ENCODE measurements around the gene CDC45. TPM values are rescaled to one million over a fixed set of nuclear protein-coding genes. Genes with fewer than 3 reads are reported as not detected.

CDC45 gene
- total and polyA plus RNA-seq, 7 experiments from 2014 or later: 0.35 to 57.7 (median 0.85) TPM

DNA sequence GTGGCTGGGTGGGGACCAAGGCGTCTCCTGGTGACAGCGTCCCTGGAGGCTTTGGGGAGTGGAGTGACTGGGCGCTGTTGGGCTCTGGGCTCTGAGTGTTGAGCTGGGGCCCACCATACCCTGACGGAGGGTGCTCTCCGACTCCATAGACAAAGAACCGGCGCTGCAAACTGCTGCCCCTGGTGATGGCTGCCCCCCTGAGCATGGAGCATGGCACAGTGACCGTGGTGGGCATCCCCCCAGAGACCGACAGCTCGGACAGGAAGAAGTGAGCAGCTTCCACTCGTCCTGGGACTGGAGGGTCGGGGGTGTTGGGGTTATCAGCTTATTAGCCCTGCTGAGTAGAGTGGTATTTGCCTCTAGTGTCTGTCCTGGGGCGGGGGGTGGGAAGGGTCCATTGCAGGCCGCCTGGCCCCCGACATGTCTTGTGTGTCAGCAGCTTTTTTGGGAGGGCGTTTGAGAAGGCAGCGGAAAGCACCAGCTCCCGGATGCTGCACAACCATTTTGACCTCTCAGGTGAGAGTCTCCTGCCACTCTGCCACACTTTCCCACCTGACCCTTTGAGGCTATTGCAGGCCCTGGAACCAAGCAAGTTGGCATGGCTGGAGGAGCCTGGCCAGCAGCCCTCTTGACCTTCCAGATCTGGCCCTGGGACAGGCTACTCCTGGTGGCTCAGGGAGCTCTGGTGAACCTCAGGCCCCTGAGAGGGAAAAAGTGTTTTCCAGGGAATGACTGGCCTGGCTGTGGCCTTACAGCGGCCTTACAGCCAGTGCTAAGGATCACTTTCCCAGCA is 36.9 kb downstream of the CDC45 start:
- Mint-ChIP-seq H3K9me3 (peaks cover 0 to 10% (median 5%) of the 10 kb centered on the region in 11 donors), H3K4me3 (no peak overlapping the region), H3K36me3 (peaks cover 0 to 26% (median 6%) of the 10 kb centered on the region in 5 donors), H3K27me3 (no peaks in the 10 kb centered on the region), H3K27ac (no peak overlapping the region), H3K4me1 (peaks cover 4 to 13% (median 6%) of the 10 kb centered on the region in 7 donors)
- no peaks in the 10 kb centered on the region for H3K4me1 ChIP-seq (ENCODE audit: control insufficient read depth in 2 of 2, insufficient read depth in 2 of 2, low read length in 2 of 2)
- DNase-seq: no peak
- H3K9me3 ChIP-seq (ENCODE audit: control insufficient read depth in 2 of 3, low read length in 3 of 3): no peaks in the 10 kb centered on the region
- H3K27me3 ChIP-seq (ENCODE audit: control insufficient read depth in 2 of 2, insufficient read depth in 2 of 2, low read length in 2 of 2): no peaks in the 10 kb centered on the region
- ChIA-PET POLR2A (no interaction called here), CTCF (no interaction called here)
- no peak for ATAC-seq
- intact Hi-C loops (cut with micrococcal nuclease): no loop called here
- no peak overlapping the region for H3K27ac ChIP-seq (ENCODE audit: low read depth, low read length)
- H3K4me3 ChIP-seq (ENCODE audit: low read length): no peak overlapping the region
- no peaks in the 10 kb centered on the region for H3K36me3 ChIP-seq (ENCODE audit: control insufficient read depth in 2 of 3, insufficient read depth in 3 of 3, low read length in 3 of 3)

GRCh38 chr22:19517171-19517500 is 37.4 kb downstream of the CDC45 start:
- H3K9me3 ChIP-seq (ENCODE audit: control insufficient read depth in 2 of 3, low read length in 3 of 3): no peaks in the 10 kb centered on the region
- H3K36me3 ChIP-seq (ENCODE audit: control insufficient read depth in 2 of 3, insufficient read depth in 3 of 3, low read length in 3 of 3): no peaks in the 10 kb centered on the region
- Mint-ChIP-seq H3K36me3 (peaks cover 0 to 25% (median 6%) of the 10 kb centered on the region in 5 donors), H3K27me3 (no peaks in the 10 kb centered on the region), H3K9me3 (peaks cover 0 to 10% (median 5%) of the 10 kb centered on the region in 11 donors), H3K4me1 (peaks cover 4 to 13% (median 6%) of the 10 kb centered on the region in 7 donors), H3K27ac (no peak overlapping the region), H3K4me3 (no peak overlapping the region)
- ATAC-seq (no peak), DNase-seq (no peak)
- H3K27ac ChIP-seq (ENCODE audit: low read depth, low read length): no peak overlapping the region
- CTCF ChIA-PET: no interaction called here
- H3K27me3 ChIP-seq (ENCODE audit: control insufficient read depth in 2 of 2, insufficient read depth in 2 of 2, low read length in 2 of 2): no peaks in the 10 kb centered on the region
- H3K4me1 ChIP-seq (ENCODE audit: control insufficient read depth in 2 of 2, insufficient read depth in 2 of 2, low read length in 2 of 2): no peaks in the 10 kb centered on the region
- no peak overlapping the region for H3K4me3 ChIP-seq (ENCODE audit: low read length)
- intact Hi-C loops (cut with micrococcal nuclease): no loop called here
- POLR2A ChIA-PET: no interaction called here

GRCh38 chr22:19517919-19518611 is 38.3 kb downstream of the CDC45 start:
- no peak for DNase-seq
- intact Hi-C loops (cut with micrococcal nuclease): no loop called here
- H3K4me1 Mint-ChIP-seq: peaks cover 4 to 17% (median 10%) of the 10 kb centered on the region in 7 donors

GRCh38 chr22:19518635-19519034 is 38.9 kb downstream of the CDC45 start:
- H3K4me3 Mint-ChIP-seq: peak overlapping the region in 1 of 10 donors; percentile 38
- H3K27ac ChIP-seq (ENCODE audit: low read depth, low read length): no peak overlapping the region
- no peaks in the 10 kb centered on the region for H3K4me1 ChIP-seq (ENCODE audit: control insufficient read depth in 2 of 2, insufficient read depth in 2 of 2, low read length in 2 of 2)
- H3K36me3 Mint-ChIP-seq: peaks cover 0 to 19% (median 5%) of the 10 kb centered on the region in 5 donors
- peaks cover 4 to 19% (median 12%) of the 10 kb centered on the region in 7 donors for H3K4me1 Mint-ChIP-seq
- H3K9me3 ChIP-seq (ENCODE audit: control insufficient read depth in 2 of 3, low read length in 3 of 3): no peaks in the 10 kb centered on the region
- no peak for ATAC-seq
- intact Hi-C loops (cut with micrococcal nuclease): no loop called here
- DNase-seq: no peak
- H3K36me3 ChIP-seq (ENCODE audit: control insufficient read depth in 2 of 3, insufficient read depth in 3 of 3, low read length in 3 of 3): no peaks in the 10 kb centered on the region
- H3K9me3 Mint-ChIP-seq: peaks cover 0 to 5% (median 4%) of the 10 kb centered on the region in 11 donors
- POLR2A ChIA-PET: no interaction called here
- no peak overlapping the region for H3K4me3 ChIP-seq (ENCODE audit: low read length)
- no peak overlapping the region for H3K27ac Mint-ChIP-seq
- H3K27me3 Mint-ChIP-seq: peaks cover 0 to 9% (median 0%) of the 10 kb centered on the region in 5 donors
- CTCF ChIA-PET: no interaction called here
- H3K27me3 ChIP-seq (ENCODE audit: control insufficient read depth in 2 of 2, insufficient read depth in 2 of 2, low read length in 2 of 2): no peaks in the 10 kb centered on the region

More at GRCh38 chr22:19517919-19518611, 38.3 kb downstream of the CDC45 start:
- Mint-ChIP-seq H3K9me3 (peaks cover 0 to 10% (median 5%) of the 10 kb centered on the region in 11 donors), H3K27ac (no peak overlapping the region), H3K27me3 (peaks cover 0 to 5% (median 0%) of the 10 kb centered on the region in 5 donors), H3K36me3 (peaks cover 0 to 23% (median 6%) of the 10 kb centered on the region in 5 donors), H3K4me3 (no peak overlapping the region)
- CTCF ChIA-PET: no interaction called here
- Histone ChIP-seq H3K36me3 (ENCODE audit: control insufficient read depth in 2 of 3, insufficient read depth in 3 of 3, low read length in 3 of 3) (no peaks in the 10 kb centered on the region), H3K27me3 (ENCODE audit: control insufficient read depth in 2 of 2, insufficient read depth in 2 of 2, low read length in 2 of 2) (no peaks in the 10 kb centered on the region), H3K27ac (ENCODE audit: low read depth, low read length) (no peak overlapping the region), H3K4me1 (ENCODE audit: control insufficient read depth in 2 of 2, insufficient read depth in 2 of 2, low read length in 2 of 2) (no peaks in the 10 kb centered on the region), H3K4me3 (ENCODE audit: low read length) (no peak overlapping the region), H3K9me3 (ENCODE audit: control insufficient read depth in 2 of 3, low read length in 3 of 3) (no peaks in the 10 kb centered on the region)
- POLR2A ChIA-PET: interaction anchor here (0.6 kb wide), 1 partner anchor 22 kb away, joined by 5 read pairs; no protein-coding TSS in a partner anchor
- no peak for ATAC-seq

DNA sequence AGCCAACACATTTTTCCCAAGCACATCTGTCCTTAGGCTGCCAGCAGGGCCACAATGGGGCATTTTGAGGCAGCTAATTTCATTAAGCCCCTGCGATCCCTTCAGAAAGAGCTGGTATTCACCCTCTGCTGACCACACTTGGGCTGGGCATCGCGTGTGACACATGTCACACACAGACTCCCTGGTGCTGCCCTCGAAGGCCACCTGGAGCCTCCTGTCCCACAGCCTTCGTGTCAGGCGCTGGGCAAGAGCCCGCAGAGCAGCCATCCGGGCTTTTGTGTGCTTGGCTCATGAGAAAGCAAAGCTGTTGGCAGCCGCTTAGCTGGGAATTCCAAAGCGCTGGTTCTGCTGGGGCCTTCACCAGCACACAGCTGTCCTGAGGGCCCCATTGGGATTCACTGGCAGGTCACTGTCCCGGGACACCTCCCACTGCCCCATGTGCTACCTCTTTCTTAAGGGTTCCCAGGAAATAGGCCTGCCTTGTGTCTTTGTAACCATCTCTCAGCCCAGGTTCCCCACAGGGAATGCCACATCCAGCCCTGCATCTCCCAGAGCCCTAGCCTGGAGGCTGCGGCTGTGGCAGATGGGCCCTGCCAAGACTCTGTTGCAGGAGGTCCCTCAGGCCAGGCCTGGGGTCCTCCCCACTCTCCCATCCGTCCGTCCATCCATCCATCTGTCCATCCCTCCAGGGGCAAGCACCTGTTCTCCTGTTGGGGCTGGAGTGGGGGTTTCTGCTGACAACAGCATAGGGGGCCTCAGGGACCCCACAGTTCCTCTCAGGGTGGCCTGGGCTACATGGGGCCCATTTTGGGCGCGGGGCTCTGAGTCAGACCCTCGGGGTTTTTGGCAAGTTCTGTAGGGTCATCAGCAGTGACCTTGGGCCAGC is 39.6 kb downstream of the CDC45 start:
- ATAC-seq (no peak), DNase-seq (no peak)
- Histone ChIP-seq H3K4me1 (ENCODE audit: control insufficient read depth in 2 of 2, insufficient read depth in 2 of 2, low read length in 2 of 2) (no peaks in the 10 kb centered on the region), H3K4me3 (ENCODE audit: low read length) (no peak overlapping the region), H3K27ac (ENCODE audit: low read depth, low read length) (no peak overlapping the region), H3K27me3 (ENCODE audit: control insufficient read depth in 2 of 2, insufficient read depth in 2 of 2, low read length in 2 of 2) (no peaks in the 10 kb centered on the region), H3K9me3 (ENCODE audit: control insufficient read depth in 2 of 3, low read length in 3 of 3) (no peaks in the 10 kb centered on the region), H3K36me3 (ENCODE audit: control insufficient read depth in 2 of 3, insufficient read depth in 3 of 3, low read length in 3 of 3) (no peaks in the 10 kb centered on the region)
- Mint-ChIP-seq H3K27ac (no peak overlapping the region), H3K36me3 (peaks cover 0 to 14% (median 0%) of the 10 kb centered on the region in 5 donors), H3K27me3 (peaks cover 0 to 13% (median 0%) of the 10 kb centered on the region in 5 donors), H3K9me3 (no peaks in the 10 kb centered on the region), H3K4me1 (peaks cover 4 to 23% (median 8%) of the 10 kb centered on the region in 7 donors), H3K4me3 (no peak overlapping the region)
- ChIA-PET POLR2A (no interaction called here), CTCF (no interaction called here)
- intact Hi-C loops (cut with micrococcal nuclease): no loop called here

DNA sequence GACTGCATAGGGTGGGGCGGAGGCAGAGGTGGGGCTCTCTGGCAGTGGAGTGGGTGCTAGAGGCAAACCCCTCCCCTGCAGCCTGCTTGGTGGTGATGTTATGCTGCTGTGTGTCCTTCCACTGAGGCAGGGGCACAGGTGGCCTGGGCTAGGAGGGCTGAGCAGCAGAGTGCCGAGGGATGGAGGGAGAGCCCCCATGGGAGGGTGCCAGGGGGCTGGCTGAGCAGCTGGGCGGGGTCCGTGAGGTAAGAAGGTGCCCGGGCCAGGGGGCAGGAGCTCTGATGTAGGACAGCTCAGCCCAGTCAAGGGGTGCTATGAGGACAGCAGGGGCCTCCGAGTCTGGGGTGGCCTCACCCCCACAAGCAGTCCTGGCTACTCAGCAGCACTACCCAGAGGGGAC is 40.3 kb downstream of the CDC45 start:
- Histone ChIP-seq H3K27ac (ENCODE audit: low read depth, low read length) (no peak overlapping the region), H3K36me3 (ENCODE audit: control insufficient read depth in 2 of 3, insufficient read depth in 3 of 3, low read length in 3 of 3) (no peaks in the 10 kb centered on the region), H3K4me1 (ENCODE audit: control insufficient read depth in 2 of 2, insufficient read depth in 2 of 2, low read length in 2 of 2) (no peaks in the 10 kb centered on the region), H3K9me3 (ENCODE audit: control insufficient read depth in 2 of 3, low read length in 3 of 3) (no peaks in the 10 kb centered on the region), H3K27me3 (ENCODE audit: control insufficient read depth in 2 of 2, insufficient read depth in 2 of 2, low read length in 2 of 2) (no peaks in the 10 kb centered on the region), H3K4me3 (ENCODE audit: low read length) (no peak overlapping the region)
- ChIA-PET POLR2A (no interaction called here), CTCF (no interaction called here)
- DNase-seq (no peak), ATAC-seq (no peak)
- Mint-ChIP-seq H3K4me1 (peaks cover 0 to 21% (median 9%) of the 10 kb centered on the region in 7 donors), H3K9me3 (no peaks in the 10 kb centered on the region), H3K27ac (no peak overlapping the region), H3K27me3 (peaks cover 4 to 17% (median 5%) of the 10 kb centered on the region in 5 donors), H3K36me3 (peaks cover 0 to 9% (median 0%) of the 10 kb centered on the region in 5 donors), H3K4me3 (no peak overlapping the region)
- intact Hi-C loops (cut with micrococcal nuclease): no loop called here
